Breast epithelium (tissue), 4 donors: ENCODE results near the gene SORL1. TPM values are rescaled to one million over a fixed set of nuclear protein-coding genes. Genes with fewer than 3 reads are reported as not detected.

ENCODE experiments used
- DNase-seq, 2 donors: peaks; one replicate each; pipeline ENCODE4 v3.0.0-alpha.2; 2019; ENCODE audit warnings: low spot score in 2 of 2
- H3K27ac ChIP-seq, 2 donors: fragments of 200-600 bp; sonication (generic) in 1 of 2; one replicate each; pipeline ENCODE4 v1.5.1; 2016 to 2019; ENCODE audit warnings: mild to moderate bottlenecking in 1 of 2
- H3K27me3 ChIP-seq, 2 donors: fragments of 200-600 bp; sonication (generic) in 1 of 2; one replicate each; pipeline versions ENCODE4 v1.5.1 to v1.6.0; 2017 to 2019; ENCODE audit warnings: control low read depth in 1 of 2, mild to moderate bottlenecking in 1 of 2
- H3K36me3 ChIP-seq: fragments of 200-600 bp; one replicate; pipeline ENCODE4 v1.5.1; 2019
- H3K4me1 ChIP-seq, 2 donors: fragments of 200-600 bp; sonication (generic); one replicate each; pipeline ENCODE4 v1.5.1; 2016 to 2019; ENCODE audit warnings: control low read depth in 1 of 2
- H3K4me3 ChIP-seq, 3 donors: fragments of 200-600 bp; sonication (generic); 1 replicate in 2 of 3; 2 replicates in 1 of 3; pipeline ENCODE4 v1.5.1; 2016 to 2019; ENCODE audit warnings: mild to moderate bottlenecking in 3 of 3, moderate library complexity in 2 of 3
- H3K9me3 ChIP-seq, 2 donors: fragments of 200-600 bp; sonication (generic) in 1 of 2; one replicate each; pipeline ENCODE4 v1.5.1; 2016 to 2019; ENCODE audit warnings: control low read depth in 1 of 2
- POLR2A ChIP-seq: fragments of 450-650 bp; IDR thresholded peaks from one replicate; pipeline ENCODE4 v1.6.1; 2016; ENCODE audit warnings: antibody characterized with exemption, mild to moderate bottlenecking, moderate library complexity
- POLR2AphosphoS5 ChIP-seq, 3 donors: sonication (generic); formaldehyde crosslinking; IDR thresholded peaks; one replicate each; pipeline ENCODE4 v1.6.1; 2017; ENCODE audit warnings: antibody characterized with exemption in 3 of 3
- intact Hi-C: fragments of 100-400 bp; cut with DNase I; formaldehyde crosslinking; loops from one replicate; pipeline ENCODE4 v1.15.1; 2023; ENCODE audit warnings: low total_unique reads
- total RNA-seq, 3 donors: library from RNA; depleted of rRNA; stranded (reverse); fragments of >200 nt; gene quantifications; one replicate each; pipeline ENCODE4 v1.1.0, GENCODE V29; 2016
- TF ChIP-seq, protein P1 (sequence below), 3 donors: fragments of 450-650 bp; IDR thresholded peaks; one replicate each; pipeline ENCODE4 v1.5.1; 2016 to 2017; ENCODE audit warnings: antibody characterized with exemption in 3 of 3, mild to moderate bottlenecking in 3 of 3, moderate library complexity in 3 of 3

SORL1 gene
- total RNA-seq, 3 donors from 2014 or later = 3.5 to 64.0 (median 50.8) TPM

GRCh38 chr11:121553806-121554205, 101.7 kb downstream of the SORL1 start:
- Histone ChIP-seq H3K36me3 (no peaks in the 10 kb centered on the region), H3K9me3 (no peaks in the 10 kb centered on the region), H3K27me3 (no peaks in the 10 kb centered on the region), H3K4me1 (no peaks in the 10 kb centered on the region), H3K27ac (no peak overlapping the region), H3K4me3 (no peak overlapping the region)
- DNase-seq = no peak
- intact Hi-C loops = no loop called here
- TF ChIP-seq, protein P1, sequence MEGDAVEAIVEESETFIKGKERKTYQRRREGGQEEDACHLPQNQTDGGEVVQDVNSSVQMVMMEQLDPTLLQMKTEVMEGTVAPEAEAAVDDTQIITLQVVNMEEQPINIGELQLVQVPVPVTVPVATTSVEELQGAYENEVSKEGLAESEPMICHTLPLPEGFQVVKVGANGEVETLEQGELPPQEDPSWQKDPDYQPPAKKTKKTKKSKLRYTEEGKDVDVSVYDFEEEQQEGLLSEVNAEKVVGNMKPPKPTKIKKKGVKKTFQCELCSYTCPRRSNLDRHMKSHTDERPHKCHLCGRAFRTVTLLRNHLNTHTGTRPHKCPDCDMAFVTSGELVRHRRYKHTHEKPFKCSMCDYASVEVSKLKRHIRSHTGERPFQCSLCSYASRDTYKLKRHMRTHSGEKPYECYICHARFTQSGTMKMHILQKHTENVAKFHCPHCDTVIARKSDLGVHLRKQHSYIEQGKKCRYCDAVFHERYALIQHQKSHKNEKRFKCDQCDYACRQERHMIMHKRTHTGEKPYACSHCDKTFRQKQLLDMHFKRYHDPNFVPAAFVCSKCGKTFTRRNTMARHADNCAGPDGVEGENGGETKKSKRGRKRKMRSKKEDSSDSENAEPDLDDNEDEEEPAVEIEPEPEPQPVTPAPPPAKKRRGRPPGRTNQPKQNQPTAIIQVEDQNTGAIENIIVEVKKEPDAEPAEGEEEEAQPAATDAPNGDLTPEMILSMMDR (IDR thresholded peaks at IDR 0.05) = no peak
- TF ChIP-seq POLR2AphosphoS5 (IDR thresholded peaks at IDR 0.05) = no peak
- no peak for TF ChIP-seq POLR2A

- H3K36me3 ChIP-seq = no peaks in the 10 kb centered on the region
- no peaks in the 10 kb centered on the region for H3K9me3 ChIP-seq
- H3K4me1 ChIP-seq = no peaks in the 10 kb centered on the region
- no peak overlapping the region for H3K4me3 ChIP-seq
- no peak overlapping the region for H3K27ac ChIP-seq
- H3K27me3 ChIP-seq = no peaks in the 10 kb centered on the region
- DNase-seq = no peak
- TF ChIP-seq, protein P1 (IDR thresholded peaks at IDR 0.05) = no peak
- no peak for TF ChIP-seq POLR2A
- TF ChIP-seq POLR2AphosphoS5 (IDR thresholded peaks at IDR 0.05) = no peak
- intact Hi-C loops = no loop called here
Measured at GRCh38 chr11:121554552-121554951, 102.4 kb downstream of the SORL1 start.

- Histone ChIP-seq H3K27ac (no peak overlapping the region), H3K36me3 (no peaks in the 10 kb centered on the region), H3K4me3 (no peak overlapping the region), H3K4me1 (no peaks in the 10 kb centered on the region), H3K9me3 (no peaks in the 10 kb centered on the region), H3K27me3 (no peaks in the 10 kb centered on the region)
- no peak for DNase-seq
- no peak for TF ChIP-seq POLR2AphosphoS5 (IDR thresholded peaks at IDR 0.05)
- intact Hi-C loops = no loop called here
Measured at GRCh38 chr11:121555121-121555520, 103.0 kb downstream of the SORL1 start.

DNA sequence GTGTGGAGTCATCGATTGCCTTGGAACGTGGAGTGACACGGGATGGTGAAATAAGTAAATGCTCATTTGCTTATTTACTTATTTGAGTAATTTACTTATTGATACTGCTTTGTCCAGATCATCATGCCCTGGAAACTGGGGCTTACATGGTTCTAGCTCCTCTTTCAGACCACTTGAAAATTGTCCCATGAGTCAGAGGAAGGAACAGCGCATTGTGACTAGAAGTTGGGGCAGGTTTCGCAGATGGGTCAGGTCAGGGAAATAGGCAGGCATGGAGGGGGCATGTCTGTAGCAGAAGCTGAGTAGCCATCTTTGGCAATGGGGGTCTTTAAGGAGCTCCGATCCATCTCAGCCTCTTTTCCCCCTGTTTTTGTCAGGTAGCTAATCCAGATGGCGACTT, 104.8 kb downstream of the SORL1 start:
- no peak for DNase-seq
- intact Hi-C loops = no loop called here
- H3K9me3 ChIP-seq = no peaks in the 10 kb centered on the region
- H3K27me3 ChIP-seq = no peaks in the 10 kb centered on the region
- H3K27ac ChIP-seq = no peak overlapping the region
- no peaks in the 10 kb centered on the region for H3K36me3 ChIP-seq
- H3K4me3 ChIP-seq = no peak overlapping the region
- TF ChIP-seq, protein P1 (IDR thresholded peaks at IDR 0.05) = no peak
- no peak for TF ChIP-seq POLR2AphosphoS5 (IDR thresholded peaks at IDR 0.05)
- TF ChIP-seq POLR2A = no peak
- no peaks in the 10 kb centered on the region for H3K4me1 ChIP-seq

DNA sequence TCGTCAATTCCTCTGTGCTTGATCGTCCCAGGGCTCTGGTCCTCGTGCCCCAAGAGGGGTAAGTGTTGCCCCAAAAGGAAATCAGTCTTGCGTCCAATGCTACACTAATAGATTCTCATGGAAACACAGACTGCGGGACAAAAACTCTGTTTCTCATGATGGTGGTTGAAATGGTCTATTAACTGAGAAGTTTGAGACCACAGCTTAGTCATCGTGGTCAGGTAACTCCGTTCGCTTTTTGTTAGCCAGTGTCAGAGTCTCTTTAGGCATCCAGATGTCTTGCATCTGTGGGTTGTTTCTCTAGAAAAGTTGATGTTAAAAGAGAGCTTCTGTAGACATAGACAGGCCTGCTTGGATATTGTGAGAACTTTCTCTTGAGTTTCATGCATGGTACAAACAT, 105.2 kb downstream of the SORL1 start:
- H3K4me3 ChIP-seq = no peak overlapping the region
- no peaks in the 10 kb centered on the region for H3K27me3 ChIP-seq
- no peaks in the 10 kb centered on the region for H3K9me3 ChIP-seq
- intact Hi-C loops = no loop called here
- TF ChIP-seq POLR2A = no peak
- no peak for TF ChIP-seq POLR2AphosphoS5 (IDR thresholded peaks at IDR 0.05)
- TF ChIP-seq, protein P1 (IDR thresholded peaks at IDR 0.05) = no peak
- no peak overlapping the region for H3K27ac ChIP-seq
- no peak for DNase-seq
- no peaks in the 10 kb centered on the region for H3K36me3 ChIP-seq
- H3K4me1 ChIP-seq = no peaks in the 10 kb centered on the region

DNA sequence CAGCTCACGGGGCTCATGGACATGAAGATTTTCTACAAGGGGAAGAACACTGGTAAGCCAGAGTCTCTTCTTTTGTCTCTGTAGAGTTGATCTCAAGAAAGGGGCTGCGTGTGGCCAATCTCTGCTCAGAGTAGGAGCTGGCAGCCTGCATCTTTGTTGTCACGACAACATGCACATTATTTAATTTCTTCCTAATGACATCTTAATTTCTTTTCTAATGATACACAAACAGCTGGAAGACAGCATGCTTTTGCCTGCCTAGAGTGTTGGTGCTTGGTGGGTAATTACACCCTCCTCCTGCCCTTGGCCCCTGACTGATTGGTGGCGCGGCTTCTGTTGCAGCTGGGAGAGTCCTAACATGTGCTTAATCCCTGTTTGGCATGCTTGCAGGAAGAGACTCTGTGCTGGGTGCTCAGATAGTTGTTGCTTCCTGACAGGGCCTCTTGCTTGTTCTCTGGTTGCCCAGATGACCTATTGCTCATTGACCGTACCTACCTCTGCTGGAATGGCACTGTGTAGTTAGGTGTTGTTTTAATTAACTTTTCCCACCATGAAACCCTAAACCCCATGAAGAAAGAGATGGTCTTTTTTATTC, 107.6 kb downstream of the SORL1 start:
- Histone ChIP-seq H3K4me1 (no peaks in the 10 kb centered on the region), H3K27me3 (no peaks in the 10 kb centered on the region), H3K27ac (no peak overlapping the region), H3K9me3 (no peaks in the 10 kb centered on the region), H3K4me3 (no peak overlapping the region), H3K36me3 (no peaks in the 10 kb centered on the region)
- intact Hi-C loops = no loop called here
- no peak for DNase-seq
- TF ChIP-seq, protein P1 (IDR thresholded peaks at IDR 0.05) = no peak
- TF ChIP-seq POLR2A = no peak
- TF ChIP-seq POLR2AphosphoS5 (IDR thresholded peaks at IDR 0.05) = no peak
